Nephron progenitor cell (in vitro differentiated cells): ENCODE measurements around the gene CNOT6.

Source experiments
- DNase-seq: peaks from one replicate; pipeline ENCODE4 v3.0.0; 2021
- H3K27ac Mint-ChIP-seq: 2 replicates; pipeline ENCODE4 v1.8.0; 2021; ENCODE audit warnings: mild to moderate bottlenecking, moderate library complexity, mixed read lengths
- H3K27me3 Mint-ChIP-seq: 2 replicates; pipeline ENCODE4 v1.8.0; 2021; ENCODE audit warnings: mild to moderate bottlenecking, low read depth, mixed read lengths; ENCODE audit not compliant: poor library complexity
- H3K36me3 Mint-ChIP-seq: 2 replicates; pipeline ENCODE4 v1.8.0; 2021; ENCODE audit warnings: low read depth, mixed read lengths
- H3K4me1 Mint-ChIP-seq: 2 replicates; pipeline ENCODE4 v1.8.0; 2021; ENCODE audit warnings: mixed read lengths
- H3K4me3 Mint-ChIP-seq: 2 replicates; pipeline ENCODE4 v1.8.0; 2021; ENCODE audit warnings: mild to moderate bottlenecking, moderate library complexity, mixed read lengths
- H3K9me3 Mint-ChIP-seq: 2 replicates; pipeline ENCODE4 v1.8.0; 2021; ENCODE audit warnings: mild to moderate bottlenecking, moderate library complexity, mixed read lengths
- TF ChIP-seq, protein P1 (sequence below): fragments of 200-600 bp; sonication (generic); IDR thresholded peaks from 2 replicates; pipeline ENCODE4 v1.5.0; 2021; ENCODE audit warnings: antibody characterized with exemption

Gene CNOT6

DNA sequence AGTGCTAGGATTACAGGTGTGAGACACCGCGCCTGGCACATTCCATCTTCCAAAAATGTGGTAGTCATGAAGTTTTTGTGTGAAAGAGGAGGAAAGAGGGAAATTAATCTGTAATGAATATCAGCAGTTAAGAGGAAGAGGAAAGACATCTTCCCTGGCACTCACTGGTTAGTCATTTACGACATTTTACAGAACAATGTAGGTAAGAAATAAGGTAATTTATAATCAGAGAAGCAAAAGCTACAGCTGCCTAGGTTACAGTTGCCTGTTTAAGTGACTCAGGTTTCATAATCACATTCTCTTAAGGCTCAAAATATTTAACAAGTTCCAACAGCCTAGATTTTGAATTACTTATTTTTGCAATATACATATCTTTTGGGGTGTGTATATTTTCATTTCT is 26.9 kb downstream of the CNOT6 start:
- no peak overlapping the region for H3K4me3 Mint-ChIP-seq
- H3K4me1 Mint-ChIP-seq = peaks cover 66% of the 10 kb centered on the region
- no peak for DNase-seq
- TF ChIP-seq, protein P1, sequence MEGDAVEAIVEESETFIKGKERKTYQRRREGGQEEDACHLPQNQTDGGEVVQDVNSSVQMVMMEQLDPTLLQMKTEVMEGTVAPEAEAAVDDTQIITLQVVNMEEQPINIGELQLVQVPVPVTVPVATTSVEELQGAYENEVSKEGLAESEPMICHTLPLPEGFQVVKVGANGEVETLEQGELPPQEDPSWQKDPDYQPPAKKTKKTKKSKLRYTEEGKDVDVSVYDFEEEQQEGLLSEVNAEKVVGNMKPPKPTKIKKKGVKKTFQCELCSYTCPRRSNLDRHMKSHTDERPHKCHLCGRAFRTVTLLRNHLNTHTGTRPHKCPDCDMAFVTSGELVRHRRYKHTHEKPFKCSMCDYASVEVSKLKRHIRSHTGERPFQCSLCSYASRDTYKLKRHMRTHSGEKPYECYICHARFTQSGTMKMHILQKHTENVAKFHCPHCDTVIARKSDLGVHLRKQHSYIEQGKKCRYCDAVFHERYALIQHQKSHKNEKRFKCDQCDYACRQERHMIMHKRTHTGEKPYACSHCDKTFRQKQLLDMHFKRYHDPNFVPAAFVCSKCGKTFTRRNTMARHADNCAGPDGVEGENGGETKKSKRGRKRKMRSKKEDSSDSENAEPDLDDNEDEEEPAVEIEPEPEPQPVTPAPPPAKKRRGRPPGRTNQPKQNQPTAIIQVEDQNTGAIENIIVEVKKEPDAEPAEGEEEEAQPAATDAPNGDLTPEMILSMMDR = no peak
- no peaks in the 10 kb centered on the region for H3K27me3 Mint-ChIP-seq
- H3K36me3 Mint-ChIP-seq = peaks cover 55% of the 10 kb centered on the region
- H3K27ac Mint-ChIP-seq = no peak overlapping the region
- H3K9me3 Mint-ChIP-seq = peaks cover 9% of the 10 kb centered on the region

DNA sequence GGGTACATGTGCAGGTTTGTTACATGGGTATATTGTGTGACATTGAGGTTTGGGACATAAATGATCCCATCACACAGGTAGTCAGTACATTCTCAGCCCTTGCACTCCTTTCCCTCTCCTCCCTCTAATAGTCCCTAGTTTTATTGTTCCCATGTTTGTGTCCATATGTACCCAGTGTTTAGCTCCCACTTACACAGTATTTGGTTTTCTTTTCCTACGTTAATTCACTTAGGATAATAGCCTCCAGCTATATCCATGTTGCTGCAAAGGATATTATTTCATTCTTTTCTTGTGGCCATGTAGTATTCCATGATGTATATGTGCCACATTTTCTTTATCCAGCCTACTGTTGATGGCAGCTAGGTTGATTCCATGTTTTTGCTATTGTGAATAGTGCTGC is 27.4 kb downstream of the CNOT6 start:
- Mint-ChIP-seq H3K36me3 (peaks cover 55% of the 10 kb centered on the region), H3K27ac (no peak overlapping the region), H3K27me3 (no peaks in the 10 kb centered on the region), H3K4me3 (no peak overlapping the region), H3K9me3 (peaks cover 13% of the 10 kb centered on the region), H3K4me1 (peaks cover 68% of the 10 kb centered on the region)
- DNase-seq = no peak
- TF ChIP-seq, protein P1 = no peak

DNA sequence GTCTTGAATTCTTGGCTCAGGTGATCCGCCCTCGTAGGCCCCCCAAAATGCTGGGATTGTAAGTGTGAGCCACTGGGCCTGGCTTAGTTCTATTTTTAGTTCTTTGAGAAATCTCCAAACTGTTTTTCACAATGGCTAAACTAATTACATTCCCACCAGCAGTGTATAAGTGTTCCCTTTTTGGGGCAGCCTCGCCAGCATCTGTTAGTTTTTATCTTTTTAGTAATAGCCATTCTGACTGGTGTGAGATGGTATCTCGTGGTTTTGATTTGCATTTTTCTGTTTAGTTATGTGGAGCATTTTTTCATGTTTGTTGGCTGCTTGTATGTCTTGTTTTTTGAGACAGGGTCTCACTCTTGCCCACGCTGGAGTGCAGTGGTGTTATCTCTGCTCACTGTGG is 28.2 kb downstream of the CNOT6 start:
- Mint-ChIP-seq H3K27me3 (no peaks in the 10 kb centered on the region), H3K9me3 (peaks cover 14% of the 10 kb centered on the region), H3K36me3 (peaks cover 54% of the 10 kb centered on the region), H3K27ac (peak overlapping the region; percentile 87), H3K4me1 (peaks cover 62% of the 10 kb centered on the region), H3K4me3 (peak overlapping the region; percentile 13)
- no peak for DNase-seq
- TF ChIP-seq, protein P1 = no peak

DNA sequence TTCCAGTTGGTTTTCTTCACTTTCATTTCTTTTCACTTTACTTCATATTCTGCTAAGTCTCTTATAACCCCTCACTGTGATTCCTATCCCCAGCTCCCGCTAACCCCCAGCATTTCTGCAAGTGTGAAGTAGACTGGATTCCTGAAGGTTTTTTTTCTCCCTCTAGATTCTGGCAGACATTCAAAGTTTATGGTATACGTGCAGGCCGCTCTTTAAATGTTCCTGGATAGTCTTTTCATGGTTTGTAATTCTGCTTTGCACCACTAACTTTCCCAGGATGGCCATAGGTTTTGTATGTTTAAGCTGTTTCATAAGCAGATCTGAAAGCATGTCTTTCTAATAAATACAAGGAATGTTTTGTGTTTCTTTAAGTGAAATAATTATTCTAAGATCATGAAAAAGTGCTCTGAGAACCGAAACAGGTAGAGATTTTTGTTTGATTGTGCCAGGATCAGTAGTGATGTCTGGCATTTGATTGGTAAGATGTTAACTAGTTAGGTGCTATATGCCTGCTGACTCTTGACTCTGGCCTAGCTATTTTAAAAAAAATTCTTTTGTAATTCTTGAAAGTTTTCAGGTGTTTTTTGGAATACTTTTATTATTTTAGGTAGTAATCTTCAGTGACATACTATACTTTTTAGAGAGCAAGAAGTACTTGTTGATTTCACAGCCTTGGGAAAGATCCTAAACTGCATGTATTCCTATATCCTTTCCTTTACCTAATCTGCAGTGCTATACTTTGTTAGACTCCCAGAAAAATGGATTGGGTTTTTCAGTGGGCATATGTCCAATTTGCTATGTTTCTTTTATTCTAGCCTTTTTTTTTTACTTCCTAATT is 29.7 kb downstream of the CNOT6 start:
- TF ChIP-seq, protein P1 = no peak
- Mint-ChIP-seq H3K9me3 (peaks cover 21% of the 10 kb centered on the region), H3K4me3 (peak overlapping the region; percentile 35), H3K27me3 (no peaks in the 10 kb centered on the region), H3K4me1 (peaks cover 54% of the 10 kb centered on the region), H3K27ac (peak overlapping the region; percentile 87), H3K36me3 (peaks cover 62% of the 10 kb centered on the region)
- DNase-seq = no peak

DNA sequence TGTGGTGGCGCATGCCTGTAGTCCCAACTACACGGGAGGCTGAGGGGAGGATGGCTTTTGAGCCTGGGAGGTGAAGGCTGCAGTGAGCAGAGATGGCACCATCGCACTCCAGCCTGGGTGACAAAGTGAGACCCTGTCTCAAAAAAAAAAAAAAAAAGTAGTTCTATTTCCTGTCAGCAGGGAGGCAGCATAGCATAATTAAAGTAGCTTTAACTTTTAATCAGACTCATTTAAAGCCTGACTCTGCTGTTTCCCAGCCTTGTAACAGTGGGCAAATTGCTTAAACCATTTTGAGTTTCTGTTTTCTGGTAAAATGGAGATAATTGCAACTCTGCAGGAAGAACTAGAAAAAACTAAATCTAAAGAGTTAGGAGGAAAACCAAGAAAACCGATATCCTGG is 31.2 kb downstream of the CNOT6 start:
- Mint-ChIP-seq H3K4me1 (peaks cover 54% of the 10 kb centered on the region), H3K9me3 (peaks cover 33% of the 10 kb centered on the region), H3K27me3 (no peaks in the 10 kb centered on the region), H3K36me3 (peaks cover 62% of the 10 kb centered on the region), H3K27ac (peak overlapping the region; percentile 72), H3K4me3 (peak overlapping the region; percentile 28)
- TF ChIP-seq, protein P1 = no peak
- DNase-seq = no peak

DNA sequence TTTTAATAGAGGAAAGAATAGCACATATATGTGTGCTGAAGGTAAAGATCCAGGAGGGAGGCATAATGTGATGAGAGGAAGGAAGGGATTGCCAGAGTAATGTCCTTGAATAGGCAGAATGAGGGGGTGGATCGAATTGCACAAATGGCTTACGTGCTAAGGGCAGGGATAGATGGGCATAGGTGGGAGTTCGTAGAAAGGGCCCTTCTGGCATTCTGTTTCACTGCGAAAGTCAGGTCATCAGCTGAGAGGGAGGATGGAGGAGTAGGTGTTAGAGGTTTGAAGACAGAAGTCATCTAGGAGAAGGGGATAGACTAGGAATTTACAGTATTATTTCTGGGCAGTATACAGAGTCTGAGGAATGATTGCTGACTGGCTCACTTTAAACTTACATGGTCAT is 32.1 kb downstream of the CNOT6 start:
- H3K4me1 Mint-ChIP-seq = peaks cover 54% of the 10 kb centered on the region
- TF ChIP-seq, protein P1 = no peak
- no peak for DNase-seq
- no peaks in the 10 kb centered on the region for H3K27me3 Mint-ChIP-seq
- H3K27ac Mint-ChIP-seq = peak overlapping the region; percentile 11
- peak overlapping the region; percentile 6 for H3K4me3 Mint-ChIP-seq
- peaks cover 37% of the 10 kb centered on the region for H3K9me3 Mint-ChIP-seq
- H3K36me3 Mint-ChIP-seq = peaks cover 63% of the 10 kb centered on the region
